ENCODE measurements around the gene FETUB. TPM values are rescaled to one million over a fixed set of nuclear protein-coding genes. Genes with fewer than 3 reads are reported as not detected.
"Not testable (repeated sequence)": the region's sequence is repeated elsewhere in the genome, so short reads cannot be mapped to it uniquely, and the experiment has no call there.

Gene FETUB
- total RNA-seq, 2 donors from 2014 or later, result not detected

- Mint-ChIP-seq H3K27ac (no peak overlapping the region), H3K4me1 (ENCODE audit: low read depth) (peaks cover 6% of the 10 kb centered on the region), H3K9me3 (peaks cover 5 to 13% of the 10 kb centered on the region in 2 donors), H3K4me3 (no peak overlapping the region), H3K36me3 (ENCODE audit: insufficient read depth in 2 of 2) (peaks cover 7 to 11% of the 10 kb centered on the region in 2 donors), H3K27me3 (ENCODE audit: low read depth) (peaks cover 85% of the 10 kb centered on the region)
- no peak for ATAC-seq (replicated peaks in 1 of 2)
- no peak for DNase-seq
Measured at GRCh38 chr3:186682812-186683211, 42.6 kb downstream of the FETUB start.

- Mint-ChIP-seq H3K4me3 (no peak overlapping the region), H3K9me3 (peaks cover 5 to 13% of the 10 kb centered on the region in 2 donors), H3K27me3 (ENCODE audit: low read depth) (peaks cover 78% of the 10 kb centered on the region), H3K36me3 (ENCODE audit: insufficient read depth in 2 of 2) (peaks cover 7 to 11% of the 10 kb centered on the region in 2 donors), H3K4me1 (ENCODE audit: low read depth) (peaks cover 8% of the 10 kb centered on the region), H3K27ac (no peak overlapping the region)
- DNase-seq (no peak), ATAC-seq (replicated peaks in 1 of 2) (no peak)
Measured at GRCh38 chr3:186683979-186684378, 43.8 kb downstream of the FETUB start.

GRCh38 chr3:186686475-186686874, 46.3 kb downstream of the FETUB start:
- DNase-seq; H3K4me1 Mint-ChIP-seq (ENCODE audit: low read depth); H3K27ac Mint-ChIP-seq; H3K4me3 Mint-ChIP-seq; ATAC-seq (replicated peaks in 1 of 2): not testable (repeated sequence)
- Mint-ChIP-seq H3K27me3 (ENCODE audit: low read depth) (peaks cover 72% of the 10 kb centered on the region), H3K36me3 (ENCODE audit: insufficient read depth in 2 of 2) (peaks cover 7 to 11% of the 10 kb centered on the region in 2 donors), H3K9me3 (peaks cover 5 to 13% of the 10 kb centered on the region in 2 donors)

- H3K27ac Mint-ChIP-seq, result no peak overlapping the region
- no peak for DNase-seq
- peaks cover 65% of the 10 kb centered on the region for H3K27me3 Mint-ChIP-seq (ENCODE audit: low read depth)
- H3K4me3 Mint-ChIP-seq, result no peak overlapping the region
- no peak for ATAC-seq (replicated peaks in 1 of 2)
- peaks cover 7 to 11% of the 10 kb centered on the region in 2 donors for H3K36me3 Mint-ChIP-seq (ENCODE audit: insufficient read depth in 2 of 2)
- peaks cover 8% of the 10 kb centered on the region for H3K4me1 Mint-ChIP-seq (ENCODE audit: low read depth)
- H3K9me3 Mint-ChIP-seq, result peaks cover 5 to 13% of the 10 kb centered on the region in 2 donors
Measured at GRCh38 chr3:186687120-186687651, 47.0 kb downstream of the FETUB start.

- H3K9me3 Mint-ChIP-seq; ATAC-seq (replicated peaks in 1 of 2); DNase-seq; H3K4me3 Mint-ChIP-seq; H3K36me3 Mint-ChIP-seq (ENCODE audit: insufficient read depth in 2 of 2); H3K27ac Mint-ChIP-seq; H3K4me1 Mint-ChIP-seq (ENCODE audit: low read depth): not testable (repeated sequence)
- H3K27me3 Mint-ChIP-seq (ENCODE audit: low read depth), result peaks cover 35% of the 10 kb centered on the region
Measured at GRCh38 chr3:186690304-186690703, 50.1 kb downstream of the FETUB start.

GRCh38 chr3:186691676-186692075, 51.5 kb downstream of the FETUB start:
- Mint-ChIP-seq H3K27me3 (ENCODE audit: low read depth) (peaks cover 22% of the 10 kb centered on the region), H3K9me3 (no peaks in the 10 kb centered on the region), H3K4me1 (ENCODE audit: low read depth) (peaks cover 8% of the 10 kb centered on the region), H3K27ac (no peak overlapping the region), H3K36me3 (ENCODE audit: insufficient read depth in 2 of 2) (no peaks in the 10 kb centered on the region), H3K4me3 (no peak overlapping the region)
- DNase-seq (no peak), ATAC-seq (replicated peaks in 1 of 2) (no peak)

GRCh38 chr3:186693843-186694242, 53.6 kb downstream of the FETUB start:
- no peaks in the 10 kb centered on the region for H3K9me3 Mint-ChIP-seq
- DNase-seq (no peak), ATAC-seq (replicated peaks in 1 of 2) (no peak)
- no peaks in the 10 kb centered on the region for H3K36me3 Mint-ChIP-seq (ENCODE audit: insufficient read depth in 2 of 2)
- no peak overlapping the region for H3K27ac Mint-ChIP-seq
- no peaks in the 10 kb centered on the region for H3K4me1 Mint-ChIP-seq (ENCODE audit: low read depth)
- peaks cover 11% of the 10 kb centered on the region for H3K27me3 Mint-ChIP-seq (ENCODE audit: low read depth)
- no peak overlapping the region for H3K4me3 Mint-ChIP-seq

GRCh38 chr3:186694288-186695032, 54.3 kb downstream of the FETUB start:
- no peaks in the 10 kb centered on the region for H3K36me3 Mint-ChIP-seq (ENCODE audit: insufficient read depth in 2 of 2)
- no peaks in the 10 kb centered on the region for H3K9me3 Mint-ChIP-seq
- no peak overlapping the region for H3K27ac Mint-ChIP-seq
- ATAC-seq (replicated peaks in 1 of 2), result peak; percentile 32 to 58
- DNase-seq, result no peak
- H3K27me3 Mint-ChIP-seq (ENCODE audit: low read depth), result peaks cover 9% of the 10 kb centered on the region
- no peak overlapping the region for H3K4me3 Mint-ChIP-seq
- no peaks in the 10 kb centered on the region for H3K4me1 Mint-ChIP-seq (ENCODE audit: low read depth)

- no peaks in the 10 kb centered on the region for H3K36me3 Mint-ChIP-seq (ENCODE audit: insufficient read depth in 2 of 2)
- ATAC-seq (replicated peaks in 1 of 2) (no peak), DNase-seq (no peak)
- H3K4me1 Mint-ChIP-seq (ENCODE audit: low read depth), result no peaks in the 10 kb centered on the region
- H3K9me3 Mint-ChIP-seq, result no peaks in the 10 kb centered on the region
- H3K27me3 Mint-ChIP-seq (ENCODE audit: low read depth), result no peaks in the 10 kb centered on the region
- H3K4me3 Mint-ChIP-seq, result no peak overlapping the region
- no peak overlapping the region for H3K27ac Mint-ChIP-seq
Measured at GRCh38 chr3:186696522-186696921, 56.3 kb downstream of the FETUB start.

GRCh38 chr3:186697510-186697909, 57.3 kb downstream of the FETUB start:
- Mint-ChIP-seq H3K4me3 (no peak overlapping the region), H3K36me3 (ENCODE audit: insufficient read depth in 2 of 2) (no peaks in the 10 kb centered on the region), H3K4me1 (ENCODE audit: low read depth) (no peaks in the 10 kb centered on the region), H3K9me3 (no peaks in the 10 kb centered on the region), H3K27ac (no peak overlapping the region), H3K27me3 (ENCODE audit: low read depth) (peaks cover 6% of the 10 kb centered on the region)
- no peak for DNase-seq
- ATAC-seq (replicated peaks in 1 of 2), result no peak

- Mint-ChIP-seq H3K27ac (no peak overlapping the region), H3K9me3 (no peaks in the 10 kb centered on the region), H3K4me1 (ENCODE audit: low read depth) (no peaks in the 10 kb centered on the region), H3K36me3 (ENCODE audit: insufficient read depth in 2 of 2) (no peaks in the 10 kb centered on the region), H3K27me3 (ENCODE audit: low read depth) (peaks cover 30% of the 10 kb centered on the region), H3K4me3 (no peak overlapping the region)
- ATAC-seq (replicated peaks in 1 of 2), result peak in 1 of 2 donors; percentile 82
- DNase-seq, result no peak
Measured at GRCh38 chr3:186700267-186700666, 60.1 kb downstream of the FETUB start.

- peaks cover 11% of the 10 kb centered on the region for H3K4me1 Mint-ChIP-seq (ENCODE audit: low read depth)
- peaks cover 48% of the 10 kb centered on the region for H3K27me3 Mint-ChIP-seq (ENCODE audit: low read depth)
- H3K27ac Mint-ChIP-seq; H3K36me3 Mint-ChIP-seq (ENCODE audit: insufficient read depth in 2 of 2); DNase-seq; ATAC-seq (replicated peaks in 1 of 2); H3K4me3 Mint-ChIP-seq; H3K9me3 Mint-ChIP-seq: not testable (repeated sequence)
Measured at GRCh38 chr3:186702451-186702850, 62.3 kb downstream of the FETUB start.
